Measurements from ENCODE around the gene MAPK10.

The MAPK10 gene

DNA sequence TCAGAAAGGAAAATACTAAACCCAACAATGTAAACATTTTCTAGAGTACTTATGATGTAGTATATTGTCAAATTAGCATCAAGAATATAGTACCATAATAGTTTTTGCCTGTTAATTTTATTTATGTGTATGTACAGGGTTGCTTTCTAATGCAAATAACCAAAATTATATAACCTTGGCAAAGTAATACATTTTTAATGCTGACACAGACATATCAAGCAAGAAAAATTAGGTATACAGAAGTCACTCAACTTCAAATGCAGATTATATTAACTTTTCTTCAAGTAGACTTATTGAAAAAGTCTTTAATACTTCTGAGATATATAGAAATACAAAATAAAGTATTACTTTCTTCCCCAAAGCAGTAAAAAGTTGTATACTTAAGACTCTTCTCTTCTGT is 44.3 kb downstream of the MAPK10 start (continued):
- TF ChIP-seq, protein P1, sequence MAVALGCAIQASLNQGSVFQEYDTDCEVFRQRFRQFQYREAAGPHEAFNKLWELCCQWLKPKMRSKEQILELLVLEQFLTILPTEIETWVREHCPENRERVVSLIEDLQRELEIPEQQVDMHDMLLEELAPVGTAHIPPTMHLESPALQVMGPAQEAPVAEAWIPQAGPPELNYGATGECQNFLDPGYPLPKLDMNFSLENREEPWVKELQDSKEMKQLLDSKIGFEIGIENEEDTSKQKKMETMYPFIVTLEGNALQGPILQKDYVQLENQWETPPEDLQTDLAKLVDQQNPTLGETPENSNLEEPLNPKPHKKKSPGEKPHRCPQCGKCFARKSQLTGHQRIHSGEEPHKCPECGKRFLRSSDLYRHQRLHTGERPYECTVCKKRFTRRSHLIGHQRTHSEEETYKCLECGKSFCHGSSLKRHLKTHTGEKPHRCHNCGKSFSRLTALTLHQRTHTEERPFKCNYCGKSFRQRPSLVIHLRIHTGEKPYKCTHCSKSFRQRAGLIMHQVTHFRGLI (tag by site-specific recombination; IDR thresholded peaks at IDR 0.05), result no peak
- TF ChIP-seq, protein P2, sequence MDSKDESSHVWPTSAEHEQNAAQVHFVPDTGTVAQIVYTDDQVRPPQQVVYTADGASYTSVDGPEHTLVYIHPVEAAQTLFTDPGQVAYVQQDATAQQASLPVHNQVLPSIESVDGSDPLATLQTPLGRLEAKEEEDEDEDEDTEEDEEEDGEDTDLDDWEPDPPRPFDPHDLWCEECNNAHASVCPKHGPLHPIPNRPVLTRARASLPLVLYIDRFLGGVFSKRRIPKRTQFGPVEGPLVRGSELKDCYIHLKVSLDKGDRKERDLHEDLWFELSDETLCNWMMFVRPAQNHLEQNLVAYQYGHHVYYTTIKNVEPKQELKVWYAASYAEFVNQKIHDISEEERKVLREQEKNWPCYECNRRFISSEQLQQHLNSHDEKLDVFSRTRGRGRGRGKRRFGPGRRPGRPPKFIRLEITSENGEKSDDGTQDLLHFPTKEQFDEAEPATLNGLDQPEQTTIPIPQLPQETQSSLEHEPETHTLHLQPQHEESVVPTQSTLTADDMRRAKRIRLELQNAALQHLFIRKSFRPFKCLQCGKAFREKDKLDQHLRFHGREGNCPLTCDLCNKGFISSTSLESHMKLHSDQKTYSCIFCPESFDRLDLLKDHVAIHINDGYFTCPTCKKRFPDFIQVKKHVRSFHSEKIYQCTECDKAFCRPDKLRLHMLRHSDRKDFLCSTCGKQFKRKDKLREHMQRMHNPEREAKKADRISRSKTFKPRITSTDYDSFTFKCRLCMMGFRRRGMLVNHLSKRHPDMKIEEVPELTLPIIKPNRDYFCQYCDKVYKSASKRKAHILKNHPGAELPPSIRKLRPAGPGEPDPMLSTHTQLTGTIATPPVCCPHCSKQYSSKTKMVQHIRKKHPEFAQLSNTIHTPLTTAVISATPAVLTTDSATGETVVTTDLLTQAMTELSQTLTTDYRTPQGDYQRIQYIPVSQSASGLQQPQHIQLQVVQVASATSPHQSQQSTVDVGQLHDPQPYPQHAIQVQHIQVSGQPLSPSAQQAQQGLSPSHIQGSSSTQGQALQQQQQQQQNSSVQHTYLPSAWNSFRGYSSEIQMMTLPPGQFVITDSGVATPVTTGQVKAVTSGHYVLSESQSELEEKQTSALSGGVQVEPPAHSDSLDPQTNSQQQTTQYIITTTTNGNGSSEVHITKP (tag by site-specific recombination; IDR thresholded peaks at IDR 0.05), result no peak
- TF ChIP-seq, protein P3, sequence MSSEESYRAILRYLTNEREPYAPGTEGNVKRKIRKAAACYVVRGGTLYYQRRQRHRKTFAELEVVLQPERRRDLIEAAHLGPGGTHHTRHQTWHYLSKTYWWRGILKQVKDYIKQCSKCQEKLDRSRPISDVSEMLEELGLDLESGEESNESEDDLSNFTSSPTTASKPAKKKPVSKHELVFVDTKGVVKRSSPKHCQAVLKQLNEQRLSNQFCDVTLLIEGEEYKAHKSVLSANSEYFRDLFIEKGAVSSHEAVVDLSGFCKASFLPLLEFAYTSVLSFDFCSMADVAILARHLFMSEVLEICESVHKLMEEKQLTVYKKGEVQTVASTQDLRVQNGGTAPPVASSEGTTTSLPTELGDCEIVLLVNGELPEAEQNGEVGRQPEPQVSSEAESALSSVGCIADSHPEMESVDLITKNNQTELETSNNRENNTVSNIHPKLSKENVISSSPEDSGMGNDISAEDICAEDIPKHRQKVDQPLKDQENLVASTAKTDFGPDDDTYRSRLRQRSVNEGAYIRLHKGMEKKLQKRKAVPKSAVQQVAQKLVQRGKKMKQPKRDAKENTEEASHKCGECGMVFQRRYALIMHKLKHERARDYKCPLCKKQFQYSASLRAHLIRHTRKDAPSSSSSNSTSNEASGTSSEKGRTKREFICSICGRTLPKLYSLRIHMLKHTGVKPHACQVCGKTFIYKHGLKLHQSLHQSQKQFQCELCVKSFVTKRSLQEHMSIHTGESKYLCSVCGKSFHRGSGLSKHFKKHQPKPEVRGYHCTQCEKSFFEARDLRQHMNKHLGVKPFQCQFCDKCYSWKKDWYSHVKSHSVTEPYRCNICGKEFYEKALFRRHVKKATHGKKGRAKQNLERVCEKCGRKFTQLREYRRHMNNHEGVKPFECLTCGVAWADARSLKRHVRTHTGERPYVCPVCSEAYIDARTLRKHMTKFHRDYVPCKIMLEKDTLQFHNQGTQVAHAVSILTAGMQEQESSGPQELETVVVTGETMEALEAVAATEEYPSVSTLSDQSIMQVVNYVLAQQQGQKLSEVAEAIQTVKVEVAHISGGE (tag by site-specific recombination; conservative IDR thresholded peaks at IDR 0.05; ENCODE audit: low read depth), result no peak
- TF ChIP-seq ZNF121 (tag by site-specific recombination; IDR thresholded peaks at IDR 0.05) (no peak), ZNF843 (tag by site-specific recombination; IDR thresholded peaks at IDR 0.05) (no peak), ZNF549 (tag by site-specific recombination; IDR thresholded peaks at IDR 0.05) (no peak)

DNA sequence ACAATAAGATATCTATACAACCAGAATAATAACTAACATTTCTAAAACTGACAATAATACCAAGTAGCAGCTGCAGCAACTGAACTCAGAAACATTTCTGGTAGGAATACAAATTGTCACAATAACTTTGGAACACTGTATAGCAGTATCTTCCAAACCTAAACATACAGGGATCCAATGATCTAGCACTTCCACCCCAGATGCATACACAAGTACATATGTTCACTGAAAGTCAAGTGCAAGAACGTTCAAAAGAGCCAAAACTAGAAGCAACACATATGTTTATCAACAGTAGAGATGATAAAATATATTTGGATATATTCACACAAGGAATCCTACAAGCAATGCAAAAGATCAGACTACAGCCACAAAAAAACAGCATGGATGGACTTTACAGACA is 46.2 kb downstream of the MAPK10 start:
- ChIA-PET CTCF (no interaction called here), POLR2A (no interaction called here)
- Histone ChIP-seq H3K36me3 (ENCODE audit: control insufficient read depth in 2 of 2, insufficient read depth in 1 of 2, low read length in 2 of 2) (no peaks in the 10 kb centered on the region), H3K27ac (ENCODE audit: extremely low read depth, low read depth, low read length) (no peak overlapping the region), H3K9me3 (ENCODE audit: control insufficient read depth, insufficient read depth, low read depth, low read length) (no peaks in the 10 kb centered on the region), H3K4me3 (ENCODE audit: low read depth, low read length) (no peak overlapping the region), H3K4me1 (ENCODE audit: control insufficient read depth, insufficient read depth, low read length) (no peaks in the 10 kb centered on the region)
- no peak for TF ChIP-seq MEIS1 (CRISPR knock-in tag; IDR thresholded peaks at IDR 0.05; ENCODE audit: borderline replicate concordance)
- no peak for TF ChIP-seq ZFP41 (tag by site-specific recombination; IDR thresholded peaks at IDR 0.05; ENCODE audit: borderline replicate concordance)
- TF ChIP-seq, protein P4, sequence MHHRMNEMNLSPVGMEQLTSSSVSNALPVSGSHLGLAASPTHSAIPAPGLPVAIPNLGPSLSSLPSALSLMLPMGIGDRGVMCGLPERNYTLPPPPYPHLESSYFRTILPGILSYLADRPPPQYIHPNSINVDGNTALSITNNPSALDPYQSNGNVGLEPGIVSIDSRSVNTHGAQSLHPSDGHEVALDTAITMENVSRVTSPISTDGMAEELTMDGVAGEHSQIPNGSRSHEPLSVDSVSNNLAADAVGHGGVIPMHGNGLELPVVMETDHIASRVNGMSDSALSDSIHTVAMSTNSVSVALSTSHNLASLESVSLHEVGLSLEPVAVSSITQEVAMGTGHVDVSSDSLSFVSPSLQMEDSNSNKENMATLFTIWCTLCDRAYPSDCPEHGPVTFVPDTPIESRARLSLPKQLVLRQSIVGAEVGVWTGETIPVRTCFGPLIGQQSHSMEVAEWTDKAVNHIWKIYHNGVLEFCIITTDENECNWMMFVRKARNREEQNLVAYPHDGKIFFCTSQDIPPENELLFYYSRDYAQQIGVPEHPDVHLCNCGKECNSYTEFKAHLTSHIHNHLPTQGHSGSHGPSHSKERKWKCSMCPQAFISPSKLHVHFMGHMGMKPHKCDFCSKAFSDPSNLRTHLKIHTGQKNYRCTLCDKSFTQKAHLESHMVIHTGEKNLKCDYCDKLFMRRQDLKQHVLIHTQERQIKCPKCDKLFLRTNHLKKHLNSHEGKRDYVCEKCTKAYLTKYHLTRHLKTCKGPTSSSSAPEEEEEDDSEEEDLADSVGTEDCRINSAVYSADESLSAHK (tag by site-specific recombination; IDR thresholded peaks at IDR 0.05), result no peak
- TF ChIP-seq, protein P2 (tag by site-specific recombination; IDR thresholded peaks at IDR 0.05), result no peak
- no peak for TF ChIP-seq ZXDB (tag by site-specific recombination; IDR thresholded peaks at IDR 0.05)
- no peak for TF ChIP-seq REPIN1 (tag by site-specific recombination; IDR thresholded peaks at IDR 0.05; ENCODE audit: low read depth)

Measured in HEK293 (cell line).